CD1c-positive myeloid dendritic cell (primary cell): ENCODE results near the gene TMEFF2.

Experiments used
- DNase-seq: peaks from one replicate; pipeline ENCODE4 v3.0.0-alpha.2; 2016; ENCODE audit errors: extremely low spot score

The TMEFF2 gene

DNA sequence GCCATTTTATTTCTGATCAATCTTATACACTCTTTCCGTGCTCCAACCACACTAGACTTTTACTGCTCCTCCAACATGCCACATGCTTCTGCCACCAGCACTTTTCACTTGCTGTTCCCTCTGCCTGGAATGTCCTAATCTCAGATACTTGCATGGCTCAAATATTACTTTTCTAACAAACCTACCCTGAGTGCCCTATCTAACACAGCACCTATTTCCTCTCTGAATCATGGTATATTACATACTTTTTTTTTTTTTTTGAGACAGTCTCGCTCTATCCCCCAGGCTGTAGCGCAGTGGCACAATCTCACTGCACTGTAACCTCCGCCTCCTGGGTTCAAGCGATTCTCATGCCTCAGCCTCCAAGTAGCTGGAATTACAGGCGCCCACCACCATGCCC is 181.5 kb downstream of the TMEFF2 start:
- DNase-seq = no peak

DNA sequence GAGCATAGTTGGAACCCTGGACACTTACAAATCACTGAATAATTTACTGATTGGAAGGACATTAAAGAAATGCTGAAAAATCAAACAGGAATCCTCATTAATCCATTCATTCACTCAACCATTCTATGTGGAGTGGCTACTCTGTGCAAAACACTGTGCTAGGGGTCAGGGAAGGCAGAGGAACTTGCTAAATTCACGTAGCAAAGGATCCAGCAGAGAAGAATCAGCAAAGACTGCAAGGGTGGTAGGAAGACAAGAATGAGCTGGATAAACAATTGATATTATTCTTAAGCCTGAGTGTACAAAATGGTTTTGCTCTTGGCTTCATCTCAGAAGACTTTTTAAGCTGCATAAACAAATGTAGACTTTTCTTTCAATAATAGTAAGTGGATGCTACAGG is 183.5 kb downstream of the TMEFF2 start:
- no peak for DNase-seq

DNA sequence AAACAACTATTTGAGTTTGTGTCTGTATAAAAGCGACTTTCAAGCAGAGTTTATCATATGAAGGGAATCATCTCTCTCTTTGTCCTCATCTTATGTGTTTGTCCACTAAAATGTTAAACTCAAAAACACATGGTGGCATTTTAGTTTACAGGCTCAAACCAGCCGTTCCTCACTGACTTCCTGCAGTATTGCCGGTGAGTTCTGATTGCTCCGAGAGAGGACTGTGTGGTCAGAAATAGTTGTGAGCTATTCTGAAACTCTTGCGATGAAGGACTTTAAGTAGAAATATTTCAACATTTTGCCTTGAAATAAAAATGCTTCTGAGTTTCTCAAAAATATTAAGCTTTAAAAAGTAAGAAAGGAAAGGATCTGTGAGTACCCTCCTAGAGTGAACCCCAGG is 184.7 kb downstream of the TMEFF2 start:
- no peak for DNase-seq

DNA sequence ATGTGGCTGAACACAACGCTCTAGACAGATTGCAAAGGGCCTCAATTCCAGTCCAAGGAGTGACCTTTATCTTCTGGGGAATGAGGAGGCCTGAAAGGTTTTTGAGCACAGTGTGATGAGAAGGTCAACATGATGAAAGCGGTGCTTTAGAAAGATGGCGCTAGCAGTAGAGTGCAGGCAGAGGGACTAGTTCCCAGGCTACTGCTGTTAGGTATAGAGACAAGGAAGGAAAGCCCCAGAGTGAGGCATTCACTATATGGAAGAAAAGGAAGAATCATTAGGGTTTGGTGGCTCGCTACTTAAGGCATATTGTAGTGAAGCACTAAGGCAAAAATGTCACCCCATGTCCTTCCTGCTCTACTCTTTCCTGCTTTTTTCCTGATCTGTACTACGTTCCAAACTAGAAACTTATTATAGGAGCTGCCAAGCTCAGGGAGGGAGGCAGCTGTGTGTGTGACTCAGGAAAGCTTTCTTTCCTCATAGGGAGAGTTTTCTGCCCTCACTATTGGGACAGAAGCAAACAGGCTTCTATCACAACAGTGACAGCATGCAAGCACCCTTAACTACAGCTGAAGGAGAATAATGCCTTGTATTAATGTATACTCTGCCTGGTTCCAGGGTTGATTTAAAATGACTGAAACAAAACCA is 187.0 kb downstream of the TMEFF2 start:
- no peak for DNase-seq

DNA sequence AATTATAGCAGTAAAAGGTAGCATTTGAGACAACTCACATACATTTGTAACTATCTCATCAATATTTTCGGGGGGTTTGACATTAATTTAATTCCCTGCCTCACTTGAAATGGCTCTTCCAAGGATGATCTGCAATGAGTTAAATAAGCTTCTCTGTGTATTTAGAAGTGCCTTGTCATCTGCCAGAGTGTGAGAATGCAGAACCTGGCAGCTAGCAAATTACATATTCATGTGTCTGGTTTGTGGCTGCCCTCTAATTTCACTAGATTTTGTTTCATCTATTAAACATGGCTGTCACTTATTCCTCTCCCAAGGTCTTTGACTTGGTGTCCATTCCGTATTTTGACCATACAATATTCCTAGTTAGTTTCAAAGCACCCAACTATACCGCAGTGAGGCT is 189.5 kb downstream of the TMEFF2 start:
- DNase-seq = no peak

DNA sequence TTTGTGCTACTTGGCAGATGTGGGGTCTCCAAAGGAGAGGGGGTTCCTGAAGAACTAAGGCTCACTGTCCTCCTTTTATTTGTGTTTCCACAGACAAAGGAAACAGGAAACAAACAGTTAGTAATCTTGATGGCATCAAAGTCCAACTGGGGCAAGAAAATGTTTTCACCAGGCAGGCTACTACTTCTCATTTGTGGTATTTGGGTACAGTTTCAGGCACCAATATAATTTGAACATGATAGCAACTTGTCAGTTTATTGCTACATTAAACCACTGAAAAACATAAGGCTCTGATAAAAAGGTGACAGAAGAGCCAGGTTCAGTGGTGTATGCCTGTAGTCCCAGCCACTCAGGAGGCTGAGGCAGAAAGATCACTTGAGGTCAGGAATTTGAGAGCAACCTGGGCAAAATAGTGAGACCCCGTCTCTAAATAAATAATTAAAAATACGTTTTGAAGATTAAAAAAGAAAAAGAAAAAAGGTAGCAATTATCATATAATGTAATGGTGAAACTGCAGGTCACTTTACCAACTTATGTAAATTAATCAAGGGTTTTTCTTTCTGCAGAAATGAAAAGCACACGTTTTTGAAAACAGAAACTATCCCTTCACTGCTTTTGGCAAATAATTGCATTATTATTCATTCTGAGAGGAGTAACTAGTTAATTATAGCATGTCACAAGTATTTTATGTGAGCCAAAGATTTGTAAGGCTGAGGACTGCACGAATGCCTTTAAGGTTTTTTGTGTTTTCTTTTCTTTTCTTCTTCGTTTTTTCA is 190.4 kb downstream of the TMEFF2 start:
- no peak for DNase-seq

DNA sequence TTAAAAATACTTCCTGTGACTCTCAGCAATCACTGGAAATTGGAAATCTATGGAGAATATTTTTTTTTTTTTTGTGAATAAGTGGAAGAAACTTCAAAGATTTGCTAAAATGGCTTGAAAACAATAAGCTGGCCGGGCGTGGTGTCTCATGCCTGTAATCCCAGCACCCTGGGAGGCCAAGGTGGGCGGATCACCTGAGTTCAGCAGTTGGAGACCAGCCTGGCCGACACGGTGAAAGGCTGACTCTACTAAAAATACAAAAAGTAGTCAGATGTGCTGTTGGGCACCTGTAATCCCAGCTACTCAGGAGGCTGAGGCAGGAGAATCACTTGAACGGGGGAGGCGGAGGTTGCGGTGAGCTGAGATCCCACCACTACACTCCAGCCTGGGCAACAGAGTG is 192.3 kb downstream of the TMEFF2 start:
- no peak for DNase-seq

DNA sequence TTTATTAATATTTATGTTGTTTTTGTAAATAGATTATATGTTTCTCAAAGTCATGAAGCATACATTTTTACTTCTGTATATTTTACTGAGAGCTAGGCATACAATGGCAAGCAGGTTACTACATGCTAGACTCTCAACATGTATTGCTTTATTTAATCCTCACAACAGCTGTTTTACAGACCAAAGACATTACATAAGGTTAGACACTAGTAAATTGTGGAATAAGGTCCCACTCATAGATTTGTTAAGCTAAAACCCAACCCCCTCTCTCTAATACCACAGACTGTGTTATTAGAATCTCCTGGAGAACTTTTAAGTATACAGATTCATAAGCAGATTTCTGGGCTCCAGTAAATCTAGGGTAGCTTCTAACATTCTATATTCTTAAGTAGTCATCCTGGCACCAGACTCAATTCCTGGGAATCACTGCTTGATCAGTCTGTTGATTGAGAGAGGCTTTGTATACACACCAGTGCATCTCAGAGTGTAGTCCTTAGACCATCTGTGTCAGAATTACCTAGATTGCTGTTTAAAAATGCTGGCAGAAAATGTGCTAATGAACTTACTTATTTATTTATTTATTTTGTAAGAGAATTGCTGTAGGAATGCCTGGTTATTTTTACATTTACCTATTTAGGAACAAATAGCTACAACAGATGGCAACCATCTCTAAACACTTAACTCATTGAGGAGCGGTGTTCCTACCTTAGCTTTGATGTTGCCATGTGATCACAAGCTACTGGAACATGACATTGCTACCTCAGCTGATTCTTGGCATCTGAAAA is 194.3 kb downstream of the TMEFF2 start:
- no peak for DNase-seq

DNA sequence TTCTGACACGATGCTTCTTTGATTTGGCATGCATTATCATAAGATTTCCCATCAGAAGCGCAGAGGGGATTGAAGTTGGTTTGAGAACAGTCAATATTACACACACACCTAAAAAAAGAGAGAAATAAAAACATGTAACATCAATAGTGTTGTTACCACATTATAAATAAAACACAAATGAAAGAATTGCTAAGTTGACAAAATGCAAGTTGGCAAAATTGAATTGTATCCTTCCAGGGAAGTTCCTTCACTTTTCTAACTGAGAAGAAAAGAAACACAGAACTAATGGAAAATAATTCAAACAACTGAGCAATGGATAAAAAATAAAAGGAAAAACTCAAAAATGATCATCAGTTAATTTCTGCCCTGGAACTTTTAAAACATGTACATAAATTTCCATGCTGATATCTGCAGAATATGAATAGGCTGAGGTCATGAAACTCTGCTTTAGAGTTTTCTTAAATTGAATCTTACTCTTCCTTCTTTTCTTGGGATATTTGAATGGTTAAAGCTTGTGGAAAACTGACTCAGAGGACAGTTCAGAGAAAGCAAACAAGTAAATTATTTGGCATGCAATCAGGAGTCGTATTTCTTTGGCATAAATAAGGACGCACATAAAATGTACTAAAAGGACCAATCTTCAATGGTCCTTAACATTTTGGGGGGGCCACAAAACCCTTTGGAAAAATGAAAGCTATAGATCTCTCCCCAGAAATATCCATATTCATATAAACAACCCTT is 195.5 kb downstream of the TMEFF2 start:
- DNase-seq = no peak

DNA sequence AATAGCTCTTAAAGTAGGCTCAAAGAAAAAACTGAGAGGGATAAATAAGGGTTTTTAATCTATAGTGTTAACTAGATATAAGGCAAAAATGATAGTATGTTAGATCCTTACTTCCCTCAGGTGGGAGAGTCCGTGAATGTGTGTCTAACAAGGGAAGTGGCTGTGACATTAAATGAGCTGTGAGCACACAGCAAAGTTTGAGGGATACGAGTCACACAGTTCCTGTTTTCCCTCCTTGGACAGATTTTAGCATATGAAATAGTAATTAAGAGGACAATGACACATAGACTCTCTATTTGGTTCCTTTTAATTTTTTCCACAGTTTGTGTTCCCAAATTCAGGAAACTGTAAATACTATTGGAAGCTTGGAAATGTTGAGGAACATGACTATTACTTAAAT is 199.4 kb downstream of the TMEFF2 start:
- DNase-seq = no peak

DNA sequence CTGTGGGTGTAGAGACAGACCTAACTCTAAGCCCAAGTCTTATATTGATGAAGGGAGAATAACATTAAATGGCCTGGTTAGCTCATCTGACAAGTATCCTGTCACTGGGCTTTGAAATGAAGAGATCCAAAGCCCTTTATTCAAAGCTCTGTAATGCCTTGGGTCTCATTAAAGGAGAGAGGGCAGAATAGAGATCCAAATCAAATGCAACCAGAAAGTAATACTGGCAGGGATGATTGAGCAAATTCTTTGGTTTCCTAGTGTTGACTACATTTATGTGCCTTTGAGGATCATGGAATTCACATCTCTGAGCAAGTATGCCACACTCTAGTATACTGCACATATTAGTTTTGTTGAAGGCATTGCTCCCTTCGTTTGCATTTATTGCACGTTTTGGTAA is 200.0 kb downstream of the TMEFF2 start:
- no peak for DNase-seq

DNA sequence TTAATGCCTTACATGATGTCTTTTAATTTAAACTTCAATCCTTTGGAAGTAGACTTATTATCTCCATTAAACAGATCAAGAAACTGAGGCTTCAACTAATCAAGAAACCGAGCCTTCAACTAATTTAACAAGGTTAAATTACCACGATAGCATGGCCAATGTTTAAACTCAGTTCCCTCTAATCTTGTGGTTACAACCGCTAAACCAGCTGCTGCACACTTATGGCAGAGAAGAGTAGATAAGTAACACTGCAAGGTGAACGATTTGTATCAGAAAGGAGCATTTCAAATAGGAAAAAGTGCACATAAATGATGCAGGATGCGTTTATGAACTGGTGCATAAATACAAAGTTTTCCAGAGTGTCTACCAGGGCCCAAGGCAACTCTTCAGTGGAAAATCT is 203.3 kb downstream of the TMEFF2 start:
- no peak for DNase-seq

DNA sequence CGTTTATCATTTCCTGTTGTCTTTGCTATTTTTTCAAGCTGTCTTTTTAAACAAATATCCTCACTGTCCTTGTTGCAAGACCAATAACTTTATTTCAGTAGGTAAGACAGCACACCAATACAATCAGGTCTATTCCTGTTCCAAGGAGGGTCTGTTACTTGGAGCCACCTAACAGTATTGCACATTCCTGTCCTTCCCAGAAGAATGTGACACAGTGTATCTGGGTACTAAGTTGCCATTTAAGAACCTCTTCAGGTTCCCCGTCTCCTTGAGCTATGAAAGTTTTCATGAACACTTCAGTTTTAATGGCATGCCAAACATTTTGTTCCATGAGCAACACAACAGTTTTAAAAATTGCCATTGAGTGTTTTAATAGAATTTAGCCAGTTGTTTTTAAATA is 209.0 kb downstream of the TMEFF2 start:
- no peak for DNase-seq

DNA sequence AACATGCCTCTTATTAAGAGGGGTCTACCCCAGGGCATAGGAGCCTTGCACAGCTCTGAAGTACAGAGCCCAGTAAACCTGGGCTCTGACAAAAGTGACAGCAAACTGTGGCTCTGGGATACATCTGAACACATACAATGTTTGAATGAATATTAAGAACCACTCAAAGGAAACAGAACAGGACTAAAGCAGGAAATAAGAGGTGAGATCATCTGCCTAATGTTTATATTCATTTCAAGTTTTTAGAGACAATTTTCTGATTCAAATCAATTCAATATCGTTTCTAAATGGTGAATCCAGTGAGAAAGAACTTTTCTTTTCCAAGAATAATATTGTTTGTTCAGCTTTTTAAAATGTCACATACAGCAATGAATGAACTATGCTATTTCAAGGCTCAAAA is 211.1 kb downstream of the TMEFF2 start:
- no peak for DNase-seq

DNA sequence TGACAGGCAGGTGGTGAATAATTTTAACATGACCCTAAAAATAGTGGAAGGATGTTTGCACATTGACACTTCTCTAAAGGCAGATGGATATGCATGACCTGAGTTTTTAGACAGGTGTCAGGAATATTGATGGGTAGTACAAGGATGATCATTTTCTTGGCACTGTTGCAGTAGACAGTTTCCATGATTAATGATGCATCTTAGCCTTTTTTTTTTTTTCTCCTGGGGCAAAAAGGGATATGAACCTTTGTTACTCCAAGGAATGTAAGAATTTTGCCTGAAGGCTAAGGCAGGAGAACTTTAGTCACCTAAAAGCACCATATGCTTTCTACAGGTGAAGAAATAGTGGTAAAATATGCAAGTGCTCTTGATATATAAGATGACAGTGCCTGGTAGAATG is 211.5 kb downstream of the TMEFF2 start:
- no peak for DNase-seq

DNA sequence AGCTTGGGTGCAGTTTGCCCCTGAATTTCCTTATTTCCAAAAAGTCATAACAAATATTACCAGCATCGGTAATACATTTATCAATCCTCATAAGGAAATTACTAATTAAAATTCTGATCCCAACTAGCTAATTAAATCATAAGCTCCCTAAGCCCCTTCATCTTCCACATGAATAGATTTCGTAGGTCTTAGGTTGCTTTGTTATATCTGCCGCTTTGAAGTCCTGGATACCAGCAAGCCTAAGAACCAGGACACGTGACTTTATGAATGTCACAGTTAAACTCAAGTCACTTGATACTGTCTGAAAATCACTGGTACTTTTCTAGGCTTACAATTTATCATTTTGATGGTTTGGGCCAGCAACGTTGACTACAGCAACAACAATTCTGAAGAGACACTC is 213.0 kb downstream of the TMEFF2 start:
- DNase-seq = no peak

DNA sequence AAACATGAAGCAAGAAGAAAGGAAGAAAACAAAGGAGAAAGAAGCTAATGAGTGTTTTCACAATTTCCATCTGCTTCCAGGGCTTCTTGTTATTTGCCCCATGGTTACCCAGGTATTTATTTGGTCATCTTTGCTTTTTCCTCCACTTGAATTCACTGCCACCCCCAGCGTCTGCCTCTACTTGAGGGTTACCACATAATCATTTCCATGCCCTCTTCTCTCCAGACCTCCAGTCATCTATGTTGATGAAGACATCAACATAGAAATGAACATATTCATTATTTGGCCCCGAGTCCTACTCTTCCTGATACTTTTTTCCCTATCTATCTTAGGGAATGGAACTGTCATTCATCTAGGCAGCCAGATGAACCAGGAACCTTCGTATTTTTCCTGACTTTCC is 214.2 kb downstream of the TMEFF2 start:
- DNase-seq = no peak

DNA sequence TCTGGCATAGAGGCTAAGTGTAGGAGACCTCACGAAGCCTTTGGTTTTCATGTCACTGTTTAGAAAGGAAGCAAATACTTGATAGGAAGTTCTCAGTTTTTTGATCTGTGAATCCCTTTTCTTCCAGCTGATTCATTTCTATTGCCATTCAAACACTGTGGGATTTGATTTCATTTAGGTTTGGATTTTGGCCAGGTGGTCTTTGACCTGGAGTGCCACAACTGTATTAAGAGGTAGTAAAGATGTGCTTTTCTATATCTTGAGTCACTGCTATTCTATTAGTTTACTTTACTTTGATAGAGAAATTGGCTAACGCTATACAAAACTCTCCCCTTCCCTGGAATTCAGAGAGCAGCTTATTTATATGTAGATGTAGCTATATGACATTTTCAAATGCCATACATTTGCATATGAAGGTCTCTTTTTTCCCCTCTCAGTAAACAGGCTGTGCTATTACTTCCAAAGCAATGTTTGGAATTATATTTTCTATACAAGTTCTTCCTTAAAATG is 215.5 kb downstream of the TMEFF2 start:
- DNase-seq = no peak

DNA sequence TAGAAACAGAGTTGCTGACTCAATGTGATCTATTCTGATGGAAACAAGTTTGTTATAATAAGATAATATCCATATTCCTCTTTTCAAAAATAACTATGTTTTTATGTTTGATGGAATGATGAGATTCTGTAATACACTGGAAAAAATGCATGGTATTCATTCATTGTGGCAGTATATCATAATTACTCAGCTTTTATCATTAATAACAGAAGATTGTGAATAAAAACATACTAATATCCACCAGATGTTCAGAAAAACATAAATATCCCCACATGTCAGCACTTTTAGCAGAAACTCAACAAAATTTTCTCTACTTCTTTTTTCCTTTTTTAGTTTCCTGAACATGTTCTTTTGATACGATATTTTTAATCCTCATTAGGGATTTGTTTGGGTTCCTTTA is 217.0 kb downstream of the TMEFF2 start:
- DNase-seq = no peak

DNA sequence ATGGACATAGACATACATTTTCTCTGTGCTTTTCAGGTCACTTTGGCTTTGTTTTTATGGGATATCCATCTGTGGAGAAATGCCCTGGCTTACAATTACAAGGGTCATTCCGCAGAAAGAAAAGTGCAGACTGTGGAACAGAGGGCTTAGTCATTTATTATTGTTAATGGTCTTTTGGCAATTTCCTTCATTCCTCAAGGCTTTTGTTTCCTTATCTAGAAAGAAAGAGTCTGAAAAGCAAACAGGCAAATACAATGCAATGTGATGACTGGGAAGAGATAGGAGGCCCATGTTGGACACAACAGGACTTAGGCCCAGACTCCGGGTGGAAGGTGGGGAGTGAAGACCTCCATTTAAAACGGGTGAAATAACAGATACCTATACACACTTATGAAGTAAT is 218.3 kb downstream of the TMEFF2 start:
- DNase-seq = no peak

DNA sequence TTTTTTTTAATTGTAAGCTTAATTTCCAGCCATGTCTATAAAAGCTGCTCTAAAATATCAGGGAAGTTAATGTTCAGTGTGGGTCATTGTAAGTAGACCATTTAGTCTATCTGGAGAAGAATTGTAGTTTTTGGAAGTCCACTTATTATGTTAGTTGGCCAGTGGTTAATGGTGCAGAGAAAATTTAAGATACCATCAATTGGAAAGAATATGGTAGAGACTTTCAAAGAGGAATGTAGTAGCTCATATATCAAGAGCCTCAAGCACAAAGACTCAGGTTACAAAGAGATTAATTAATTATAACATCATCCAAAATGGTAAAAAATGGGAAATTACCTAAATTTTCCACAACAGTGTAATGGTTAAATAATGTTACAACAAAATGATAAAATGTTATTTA is 220.1 kb downstream of the TMEFF2 start:
- no peak for DNase-seq

DNA sequence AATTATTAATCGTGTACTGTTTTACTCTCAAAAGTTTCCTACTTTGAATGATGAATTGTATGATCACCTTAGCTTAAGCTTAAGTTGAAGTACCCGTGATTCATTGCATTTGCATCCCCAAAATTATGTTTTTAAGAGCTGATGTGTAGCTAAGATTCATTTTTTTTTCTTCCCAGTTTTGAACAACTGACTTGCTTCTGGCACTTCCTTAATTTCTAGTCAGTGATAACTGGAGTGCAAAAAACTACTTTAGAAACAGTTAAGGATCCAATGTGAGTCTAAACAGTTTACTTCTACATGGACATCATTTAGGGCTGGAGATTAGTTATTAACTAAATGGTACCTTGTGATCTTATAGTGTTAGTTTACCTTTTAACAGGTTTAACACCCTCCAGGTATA is 223.9 kb downstream of the TMEFF2 start:
- no peak for DNase-seq
